Measurements from ENCODE around the gene NXT1.

GRCh38 chr20:23362392-23363256, 12.0 kb downstream of the NXT1 start:
- TF ChIP-seq POLR2A (IDR thresholded peaks at IDR 0.05): no peak
- no peak for TF ChIP-seq CTCF (IDR thresholded peaks at IDR 0.05)
